Esophagus muscularis mucosa (tissue), 4 donors: Measurements from ENCODE around the gene VCL. TPM values are rescaled to one million over a fixed set of nuclear protein-coding genes. Genes with fewer than 3 reads are reported as not detected.

Experiments used
- DNase-seq: peaks from one replicate; pipeline ENCODE4 v3.0.0-alpha.2; 2017; ENCODE audit errors: extremely low spot score
- H3K27ac ChIP-seq, 4 donors: fragments of 200-600 bp; sonication (generic); replicated peaks in 1 of 4; 1 replicate in 3 of 4; 2 replicates in 1 of 4; pipeline ENCODE4 v1.5.1; 2016 to 2019; ENCODE audit warnings: mild to moderate bottlenecking in 1 of 4
- H3K27me3 ChIP-seq, 4 donors: fragments of 200-600 bp; sonication (generic); one replicate each; pipeline versions ENCODE4 v1.5.1 to v1.6.0; 2016 to 2019
- H3K36me3 ChIP-seq, 4 donors: fragments of 200-600 bp; sonication (generic); one replicate each; pipeline ENCODE4 v1.5.1; 2016 to 2019
- H3K4me1 ChIP-seq, 4 donors: fragments of 200-600 bp; sonication (generic); one replicate each; pipeline ENCODE4 v1.5.1; 2016 to 2019
- H3K4me3 ChIP-seq, 4 donors: fragments of 200-600 bp; sonication (generic); 1 replicate in 2 of 4; 2 replicates in 2 of 4; pipeline ENCODE4 v1.5.1; 2016 to 2019; ENCODE audit warnings: mild to moderate bottlenecking in 4 of 4, moderate library complexity in 1 of 4
- H3K9me3 ChIP-seq, 4 donors: fragments of 200-600 bp; sonication (generic); 1 replicate in 3 of 4; 2 replicates in 1 of 4; pipeline ENCODE4 v1.5.1; 2016 to 2019
- EP300 ChIP-seq: sonication (generic); formaldehyde crosslinking; IDR thresholded peaks from one replicate; pipeline ENCODE4 v1.6.1; 2017; ENCODE audit warnings: antibody characterized with exemption
- POLR2A ChIP-seq: fragments of 450-650 bp; IDR thresholded peaks from one replicate; pipeline ENCODE4 v1.6.1; 2017; ENCODE audit warnings: antibody characterized with exemption, moderate library complexity, mild to moderate bottlenecking, low read depth
- POLR2AphosphoS5 ChIP-seq, 2 donors: sonication (generic); formaldehyde crosslinking; IDR thresholded peaks; one replicate each; pipeline ENCODE4 v1.6.1; 2017; ENCODE audit warnings: antibody characterized with exemption in 2 of 2
- WGBS: methylation state at CpG from one replicate; pipeline ENCODE4 v1.1.5; 2018; 5-methylcytosine and 5-hydroxymethylcytosine counted together
- intact Hi-C: fragments of 100-400 bp; cut with DNase I; formaldehyde crosslinking; loops from one replicate; pipeline ENCODE4 v1.15.1; 2023
- total RNA-seq, 4 donors: library from RNA; depleted of rRNA; stranded (reverse); fragments of >200 nt; gene quantifications; one replicate each; pipeline versions ENCODE4 v1.1.0 to v1.2.1, GENCODE V29; 2016
- TF ChIP-seq, protein P1 (sequence below), 3 experiments: fragments of 200-600 bp in 2 of 3; fragments of 450-650 bp in 1 of 3; sonication (generic) in 2 of 3; IDR thresholded peaks; one replicate each; pipeline ENCODE4 v1.5.1; 2017 to 2019; ENCODE audit warnings: antibody characterized with exemption in 3 of 3, mild to moderate bottlenecking in 2 of 3, moderate library complexity in 1 of 3

Gene VCL
- total RNA-seq, 4 donors from 2014 or later, result 412 to 555 (median 448) TPM

- peaks cover 45 to 75% (median 67%) of the 10 kb centered on the region in 4 donors for H3K4me1 ChIP-seq
- no peak overlapping the region for H3K4me3 ChIP-seq
- peaks cover 14 to 45% (median 31%) of the 10 kb centered on the region in 4 donors for H3K36me3 ChIP-seq
- DNase-seq, result no peak
- H3K27ac ChIP-seq, result peak overlapping the region; percentile 5 to 47 (median 25)
- TF ChIP-seq POLR2AphosphoS5 (IDR thresholded peaks at IDR 0.05), result no peak
- no peak for TF ChIP-seq POLR2A
- no peak for TF ChIP-seq EP300
- TF ChIP-seq, protein P1, sequence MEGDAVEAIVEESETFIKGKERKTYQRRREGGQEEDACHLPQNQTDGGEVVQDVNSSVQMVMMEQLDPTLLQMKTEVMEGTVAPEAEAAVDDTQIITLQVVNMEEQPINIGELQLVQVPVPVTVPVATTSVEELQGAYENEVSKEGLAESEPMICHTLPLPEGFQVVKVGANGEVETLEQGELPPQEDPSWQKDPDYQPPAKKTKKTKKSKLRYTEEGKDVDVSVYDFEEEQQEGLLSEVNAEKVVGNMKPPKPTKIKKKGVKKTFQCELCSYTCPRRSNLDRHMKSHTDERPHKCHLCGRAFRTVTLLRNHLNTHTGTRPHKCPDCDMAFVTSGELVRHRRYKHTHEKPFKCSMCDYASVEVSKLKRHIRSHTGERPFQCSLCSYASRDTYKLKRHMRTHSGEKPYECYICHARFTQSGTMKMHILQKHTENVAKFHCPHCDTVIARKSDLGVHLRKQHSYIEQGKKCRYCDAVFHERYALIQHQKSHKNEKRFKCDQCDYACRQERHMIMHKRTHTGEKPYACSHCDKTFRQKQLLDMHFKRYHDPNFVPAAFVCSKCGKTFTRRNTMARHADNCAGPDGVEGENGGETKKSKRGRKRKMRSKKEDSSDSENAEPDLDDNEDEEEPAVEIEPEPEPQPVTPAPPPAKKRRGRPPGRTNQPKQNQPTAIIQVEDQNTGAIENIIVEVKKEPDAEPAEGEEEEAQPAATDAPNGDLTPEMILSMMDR (IDR thresholded peaks at IDR 0.05), result no peak
- 49% methylated on average over 4 of the region's 4 CpGs for WGBS
- intact Hi-C loops, result loop anchor here (5.0 kb wide), 1 partner anchor 72 kb away; no protein-coding TSS in a partner anchor
- no peaks in the 10 kb centered on the region for H3K27me3 ChIP-seq
- H3K9me3 ChIP-seq, result no peaks in the 10 kb centered on the region
Observed at GRCh38 chr10:74079028-74079935, 81.4 kb downstream of the VCL start.

GRCh38 chr10:74079936-74080590 lies 82.1 kb downstream of the VCL start:
- H3K27me3 ChIP-seq, result no peaks in the 10 kb centered on the region
- H3K4me3 ChIP-seq, result no peak overlapping the region
- 35% methylated on average over 2 of the region's 2 CpGs for WGBS
- no peak for DNase-seq
- TF ChIP-seq, protein P1 (IDR thresholded peaks at IDR 0.05), result no peak
- TF ChIP-seq POLR2A (no peak), POLR2AphosphoS5 (IDR thresholded peaks at IDR 0.05) (no peak), EP300 (no peak)
- H3K4me1 ChIP-seq, result peaks cover 45 to 76% (median 69%) of the 10 kb centered on the region in 4 donors
- no peaks in the 10 kb centered on the region for H3K9me3 ChIP-seq
- intact Hi-C loops, result loop anchor here (5.0 to 10.0 kb wide), 4 partner anchors 73 to 193 kb away; partner anchors contain the start of gene VCL
- peaks cover 20 to 48% (median 33%) of the 10 kb centered on the region in 4 donors for H3K36me3 ChIP-seq
- H3K27ac ChIP-seq, result peak overlapping the region; percentile 5 to 47 (median 25)

- peaks cover 22 to 52% (median 36%) of the 10 kb centered on the region in 4 donors for H3K36me3 ChIP-seq
- H3K27ac ChIP-seq, result peak overlapping the region; percentile 16 to 47 (median 30)
- WGBS, result 40% methylated on average over 4 of the region's 4 CpGs
- no peaks in the 10 kb centered on the region for H3K27me3 ChIP-seq
- no peak overlapping the region for H3K4me3 ChIP-seq
- peak; percentile 90 for DNase-seq
- TF ChIP-seq, protein P1 (IDR thresholded peaks at IDR 0.05), result peak; percentile 72 to 82 (median 79)
- TF ChIP-seq EP300, result no peak
- TF ChIP-seq POLR2AphosphoS5 (IDR thresholded peaks at IDR 0.05), result peak in 1 of 2 donors; percentile 30
- H3K9me3 ChIP-seq, result no peaks in the 10 kb centered on the region
- intact Hi-C loops, result loop anchor here (5.0 to 10.0 kb wide), 3 partner anchors 84 to 194 kb away; partner anchors contain the start of gene VCL
- H3K4me1 ChIP-seq, result peaks cover 43 to 74% (median 65%) of the 10 kb centered on the region in 4 donors
Observed at GRCh38 chr10:74081192-74081803, 83.4 kb downstream of the VCL start.

DNA sequence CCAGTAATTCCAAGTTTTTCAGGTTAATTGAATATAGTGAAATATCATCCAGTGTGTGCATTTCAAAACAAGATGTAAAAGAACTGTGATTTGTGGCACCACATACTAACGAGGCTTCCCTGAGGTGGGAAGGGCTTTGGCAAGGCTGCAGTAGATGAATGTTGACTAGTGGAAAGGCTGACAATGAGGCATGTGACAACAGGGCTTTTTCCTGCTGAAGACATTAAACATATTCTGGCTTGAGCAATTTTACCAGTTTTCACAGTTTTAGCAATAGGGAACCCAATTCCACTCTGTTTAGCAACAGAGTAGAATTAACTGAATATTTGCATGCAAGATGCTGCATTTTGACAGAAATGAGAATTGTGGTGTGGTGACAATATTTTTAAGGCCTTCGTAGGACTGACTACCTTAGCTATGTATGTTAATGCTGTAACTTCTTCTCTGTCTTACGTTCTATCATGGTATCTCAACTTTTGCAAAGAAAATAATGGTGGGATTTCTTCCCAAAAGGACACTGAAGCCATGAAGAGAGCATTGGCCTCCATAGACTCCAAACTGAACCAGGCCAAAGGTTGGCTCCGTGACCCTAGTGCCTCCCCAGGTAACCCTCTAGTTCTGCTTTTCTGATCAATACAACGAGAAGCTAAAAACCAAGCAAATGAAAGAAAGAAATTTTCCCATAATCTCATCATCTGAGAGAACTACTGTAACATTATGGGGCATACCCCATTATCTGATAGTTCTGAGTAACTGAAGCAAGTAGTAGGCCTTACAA lies 84.2 kb downstream of the VCL start:
- Histone ChIP-seq H3K9me3 (no peaks in the 10 kb centered on the region), H3K36me3 (peaks cover 22 to 54% (median 36%) of the 10 kb centered on the region in 4 donors), H3K27me3 (no peaks in the 10 kb centered on the region), H3K4me1 (peaks cover 42 to 66% (median 60%) of the 10 kb centered on the region in 4 donors), H3K27ac (peak overlapping the region in 2 of 4 donors; percentile 20 to 47), H3K4me3 (no peak overlapping the region)
- TF ChIP-seq POLR2AphosphoS5 (IDR thresholded peaks at IDR 0.05) (no peak), POLR2A (no peak)
- intact Hi-C loops, result loop anchor here (5.0 to 10.0 kb wide), 3 partner anchors 85 to 195 kb away; partner anchors contain the start of gene VCL
- 51% methylated on average over 5 of the region's 5 CpGs for WGBS
- DNase-seq, result peak; percentile 39
